ELF-1 (cell line): Measurements from ENCODE around the gene NRG3.
A peak's percentile ranks its signal among the peaks of the same experiment; 100 is the strongest.
"Not testable (repeated sequence)": the region's sequence is repeated elsewhere in the genome, so short reads cannot be mapped to it uniquely, and the experiment has no call there.

Experiments used
- DNase-seq: peaks from one replicate; pipeline ENCODE4 v3.0.0-alpha.2; 2016; ENCODE audit warnings: low read depth, low spot score

Gene NRG3

DNA sequence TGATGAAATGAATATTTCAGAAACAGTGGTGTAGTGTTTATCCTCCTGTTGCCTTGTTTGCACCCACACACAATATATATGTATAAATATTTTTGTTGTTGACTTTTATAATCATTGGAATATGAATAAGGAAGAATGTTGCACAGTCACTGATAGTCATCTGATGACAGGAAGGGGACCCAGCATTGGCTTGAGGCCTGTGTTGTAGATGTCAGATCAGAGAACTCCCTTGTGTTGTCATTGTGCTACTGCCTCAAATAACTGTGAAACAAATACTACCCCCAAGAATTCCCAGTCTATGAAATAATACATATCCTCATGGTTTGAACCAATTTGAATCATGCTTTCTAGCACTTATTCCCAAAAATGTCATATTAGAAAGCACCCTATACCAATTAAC is 84.0 kb downstream of the NRG3 start:
- no peak for DNase-seq

DNA sequence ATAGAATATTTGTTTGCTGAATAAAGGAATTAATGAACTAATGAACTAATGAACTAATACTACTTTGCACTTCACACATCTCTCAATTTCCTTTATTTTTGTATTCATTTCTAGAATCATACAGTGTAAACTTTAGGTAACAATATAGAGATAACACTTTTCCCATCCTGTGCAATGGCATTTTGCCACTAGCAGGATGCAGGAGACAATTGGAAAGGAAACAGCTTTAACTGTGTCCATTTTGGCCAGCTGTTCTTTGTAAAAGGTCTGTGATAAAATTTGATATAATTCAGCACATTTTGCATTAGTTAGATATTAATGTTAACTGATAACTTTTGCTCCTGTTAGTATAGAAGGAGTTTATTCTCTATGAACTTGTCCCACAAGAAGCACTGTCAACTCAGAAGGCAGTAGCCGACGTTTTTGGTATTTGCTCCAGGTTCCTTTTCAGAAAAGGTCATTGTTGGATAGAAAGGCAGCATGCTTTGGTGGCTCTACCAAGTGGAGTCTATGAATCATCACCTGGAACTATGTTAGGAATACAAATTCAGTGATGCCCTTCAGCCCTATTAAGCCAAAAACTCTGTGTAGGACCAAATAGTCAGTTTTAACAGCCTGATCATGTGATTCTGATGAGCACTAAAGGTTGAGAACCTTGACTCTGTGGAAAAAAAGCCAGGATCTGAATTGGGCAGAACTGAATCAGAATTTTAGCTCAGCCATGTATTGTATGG is 86.6 kb downstream of the NRG3 start:
- DNase-seq = no peak

DNA sequence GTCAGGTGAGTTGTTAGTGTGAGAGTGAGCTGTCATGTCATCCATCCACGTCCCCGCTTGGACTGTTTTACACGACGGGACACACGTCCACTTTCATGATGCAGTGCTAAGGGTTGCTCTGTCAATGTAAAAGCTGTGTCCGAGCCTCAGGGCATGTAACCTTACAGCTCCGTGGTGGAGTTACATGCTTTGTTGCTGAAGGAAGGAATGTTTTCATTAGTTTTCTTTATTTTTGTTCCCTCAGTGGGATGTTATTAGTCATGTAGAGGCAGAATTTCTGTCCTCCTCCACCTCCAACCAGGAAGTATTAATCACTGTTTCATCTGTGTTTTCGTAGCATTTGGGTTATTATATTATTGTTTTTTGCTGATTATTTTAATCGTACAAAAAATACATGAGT is 88.6 kb downstream of the NRG3 start:
- DNase-seq = no peak

DNA sequence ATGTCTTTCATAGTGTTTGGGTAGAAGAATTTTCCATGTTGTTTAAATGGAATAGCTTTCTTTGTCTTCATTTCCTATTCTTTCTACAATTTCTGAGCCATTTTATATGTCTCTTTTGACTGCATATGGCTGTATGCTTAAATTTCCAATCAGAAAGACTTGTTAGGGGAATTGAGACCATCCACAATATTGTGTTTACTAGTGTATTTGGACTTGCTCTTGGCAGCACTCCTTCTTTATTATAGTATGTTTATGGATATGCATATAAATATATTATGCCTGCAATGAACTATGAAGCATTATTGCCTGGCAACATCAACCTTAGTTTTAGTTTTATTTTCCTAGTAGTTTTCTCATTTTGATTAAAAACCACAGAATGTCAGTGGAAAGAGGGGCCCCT is 92.7 kb downstream of the NRG3 start:
- DNase-seq = no peak

DNA sequence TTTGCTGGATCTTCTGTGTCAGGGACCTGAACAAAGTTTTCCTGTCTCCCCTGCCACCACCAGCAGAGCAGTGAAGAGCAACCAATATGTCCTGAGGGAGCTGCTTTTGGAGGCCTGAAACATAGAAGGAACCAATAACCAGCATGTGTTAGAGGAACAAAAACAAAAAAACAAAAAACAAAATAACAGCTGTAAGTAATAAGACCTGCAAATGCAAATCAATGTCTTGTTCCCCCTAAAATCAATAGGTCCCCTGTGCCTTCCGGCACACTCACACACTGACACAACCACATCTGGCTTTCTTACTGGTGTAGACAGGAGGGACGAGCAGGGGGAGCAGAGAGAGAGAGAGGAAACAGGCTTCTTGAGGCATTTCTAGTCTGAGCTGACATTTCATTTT is 94.1 kb downstream of the NRG3 start:
- no peak for DNase-seq

DNA sequence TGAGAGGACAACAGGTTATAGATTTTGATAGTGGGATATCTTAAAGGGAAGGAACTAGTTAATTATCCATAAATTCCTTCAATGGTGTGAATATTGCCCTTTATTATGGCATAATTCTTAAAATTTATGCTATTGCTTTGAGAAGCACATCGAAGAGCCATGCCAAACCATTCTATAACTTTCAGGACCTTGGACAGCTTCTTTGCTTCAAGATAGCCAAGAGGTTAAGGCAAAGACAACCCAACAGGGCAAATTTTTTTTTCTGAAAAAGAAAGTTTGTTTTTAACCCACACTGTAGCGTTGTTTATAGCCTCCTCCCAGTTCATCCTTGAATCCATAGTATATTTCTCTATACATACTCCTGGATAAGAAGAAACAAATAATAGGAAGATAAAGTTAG is 103.2 kb downstream of the NRG3 start:
- DNase-seq = peak; percentile 6

DNA sequence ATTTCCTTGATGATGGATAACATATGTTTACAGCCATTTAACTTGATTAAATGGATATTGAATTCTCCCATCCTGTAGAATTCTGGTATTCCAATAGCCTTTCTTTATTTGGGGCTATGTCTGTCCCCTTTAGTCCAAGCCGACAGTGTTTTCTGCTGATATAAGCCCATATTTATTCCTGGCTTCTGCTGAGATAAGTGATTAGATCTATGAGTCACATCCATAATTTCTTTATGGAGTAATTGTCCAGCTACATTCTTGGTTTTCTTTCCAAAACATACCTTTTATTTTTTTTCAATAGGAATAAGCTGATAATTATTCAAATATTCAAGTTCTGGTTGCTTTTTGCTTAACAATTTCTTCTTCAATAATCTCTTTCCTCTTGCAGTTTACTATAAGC is 106.7 kb downstream of the NRG3 start:
- no peak for DNase-seq

DNA sequence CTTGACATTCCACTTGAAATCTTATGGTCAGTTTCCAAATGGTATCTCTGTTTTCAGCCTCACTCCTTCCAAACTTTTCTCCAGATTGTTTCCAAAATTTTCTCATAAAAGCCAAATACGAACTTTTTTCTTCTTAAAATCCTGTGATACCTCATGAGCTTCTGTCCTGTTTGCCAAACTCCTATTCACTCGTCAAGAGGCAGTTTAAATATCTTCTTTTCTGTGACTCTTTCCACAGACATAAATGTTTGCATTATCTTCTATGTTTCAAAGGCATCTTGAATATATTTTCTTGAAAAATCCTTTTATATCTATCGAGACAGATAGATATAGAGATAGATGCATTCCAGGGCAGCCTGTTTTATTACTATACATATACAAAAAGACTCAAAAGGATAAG is 109.4 kb downstream of the NRG3 start:
- no peak for DNase-seq

DNA sequence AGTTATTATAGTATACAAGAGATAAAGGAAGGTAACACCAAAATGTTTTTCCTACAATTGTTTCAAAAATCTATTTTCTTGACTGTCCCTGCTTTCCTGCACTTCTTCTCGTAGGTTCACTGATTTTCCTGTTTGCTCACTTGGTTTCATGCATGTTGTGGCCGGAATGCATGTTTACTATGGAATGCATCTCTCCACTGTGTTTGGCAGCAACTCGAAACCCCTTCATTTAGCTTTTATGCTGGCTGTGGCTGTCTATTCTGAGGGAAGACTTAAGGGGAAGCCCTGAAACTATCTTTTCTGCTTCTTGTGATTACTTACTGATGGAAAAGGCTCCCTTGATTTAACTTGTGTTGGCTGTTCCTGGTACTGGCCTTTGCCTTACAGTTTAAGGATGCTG is 120.3 kb downstream of the NRG3 start:
- DNase-seq = no peak

DNA sequence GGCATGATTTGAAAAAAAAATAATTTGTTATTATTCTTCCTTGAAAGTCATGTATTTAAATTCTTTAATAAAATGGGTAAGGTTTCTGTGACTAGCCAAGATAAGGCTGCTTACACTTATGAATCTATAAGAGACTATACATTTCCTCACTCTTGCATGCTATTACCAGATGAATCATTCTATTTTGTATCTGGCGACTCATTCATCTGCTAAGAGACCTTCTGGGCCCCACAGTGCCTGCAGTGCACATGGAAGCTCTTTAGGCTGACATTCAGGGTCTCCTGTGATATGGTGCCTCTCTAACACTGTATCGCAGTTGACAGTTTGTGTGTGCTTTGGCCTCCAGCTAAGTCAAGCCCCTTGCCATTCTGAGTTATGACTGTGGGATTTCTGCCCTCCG is 121.9 kb downstream of the NRG3 start:
- no peak for DNase-seq

DNA sequence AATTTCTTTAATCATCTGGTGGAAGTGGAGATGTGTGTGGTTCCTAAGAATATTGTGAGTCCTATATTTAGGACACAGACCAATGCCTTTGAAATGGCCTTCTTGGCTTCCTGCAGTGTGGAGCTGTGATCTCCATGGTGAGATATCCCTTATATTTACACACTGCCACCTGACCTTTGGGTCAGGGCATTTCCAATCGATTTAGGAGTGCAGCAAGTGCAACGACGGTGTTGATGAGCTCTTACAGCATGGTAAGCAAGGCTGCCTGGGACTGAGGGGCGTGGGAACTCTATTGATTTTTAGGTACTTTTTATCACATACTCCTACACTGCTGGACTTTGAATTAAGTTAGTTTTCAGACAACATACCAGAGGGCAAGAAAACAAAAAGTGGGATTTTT is 146.0 kb downstream of the NRG3 start:
- no peak for DNase-seq

DNA sequence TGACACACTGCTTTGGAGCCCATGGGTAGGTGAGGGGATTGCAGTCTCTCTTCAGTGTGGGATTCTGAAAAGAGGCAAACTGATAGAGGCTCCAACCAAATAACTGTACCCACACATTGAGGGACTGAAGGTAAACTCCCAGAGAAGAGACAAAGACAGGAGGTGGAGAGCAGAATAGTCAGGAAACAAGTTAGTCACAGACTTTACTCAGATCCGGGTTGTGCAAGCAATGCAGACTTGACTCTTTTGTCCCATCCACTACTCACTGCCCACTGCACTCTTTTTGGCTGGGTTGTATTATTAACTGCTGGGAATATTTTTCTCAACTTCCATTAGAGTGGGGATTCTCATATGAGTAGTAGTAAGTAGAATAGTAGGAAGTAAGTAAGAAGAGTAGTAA is 152.7 kb downstream of the NRG3 start:
- no peak for DNase-seq

DNA sequence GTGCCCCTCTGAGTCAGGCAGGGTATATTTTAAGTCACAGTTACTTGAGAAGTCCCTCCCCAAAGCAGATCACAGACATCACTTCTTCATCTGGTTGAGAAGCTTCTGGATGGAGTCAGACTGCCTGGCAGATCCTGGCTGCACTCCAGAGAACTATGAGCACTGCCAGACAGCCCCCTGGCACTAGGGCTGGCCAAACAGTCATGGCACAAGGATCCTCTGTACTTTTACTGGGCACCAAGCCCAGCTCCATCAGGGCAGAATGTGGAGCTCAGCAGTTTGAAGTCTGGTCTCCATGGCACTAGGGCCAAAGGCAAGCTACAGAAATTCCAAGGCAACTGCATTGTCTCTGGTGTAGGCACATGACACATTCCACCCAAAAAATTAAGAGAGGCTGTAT is 162.1 kb downstream of the NRG3 start:
- DNase-seq = no peak

DNA sequence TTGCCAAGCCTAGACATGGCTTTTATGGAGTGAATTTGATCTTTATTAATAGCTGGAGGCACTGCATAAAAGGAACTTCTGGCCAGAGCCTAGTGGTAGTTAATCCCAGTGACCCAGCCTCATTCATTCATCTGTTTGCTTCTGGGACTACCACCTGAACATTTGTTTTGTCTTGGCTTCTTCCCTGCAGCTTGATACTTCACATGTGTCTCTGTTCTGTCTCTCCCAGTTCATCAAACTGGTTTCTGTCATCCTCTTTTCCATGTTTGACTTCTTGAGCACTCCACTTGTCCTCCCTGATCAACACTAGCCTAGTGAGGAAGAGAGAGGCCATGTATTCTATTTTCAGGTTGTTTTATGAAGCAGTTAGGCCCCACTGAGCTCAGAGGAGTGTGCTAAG is 163.6 kb downstream of the NRG3 start:
- no peak for DNase-seq

DNA sequence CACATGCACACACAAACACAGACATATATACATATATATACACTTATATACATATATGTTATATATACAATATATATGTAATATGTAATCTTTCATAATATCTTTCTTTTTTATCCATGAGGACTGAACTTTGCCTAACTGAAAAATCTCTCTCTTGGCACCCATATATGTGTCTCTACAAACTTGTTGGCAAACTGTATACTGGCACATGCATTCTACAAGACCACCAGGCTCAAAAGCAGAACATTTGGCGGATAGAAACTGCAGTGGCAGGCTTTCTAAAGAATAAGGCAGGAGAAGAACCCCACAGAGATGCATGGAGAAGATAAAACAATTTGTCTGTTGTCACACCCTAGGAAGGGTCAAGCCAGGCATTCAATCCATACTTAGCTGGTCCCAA is 165.3 kb downstream of the NRG3 start:
- DNase-seq = no peak

DNA sequence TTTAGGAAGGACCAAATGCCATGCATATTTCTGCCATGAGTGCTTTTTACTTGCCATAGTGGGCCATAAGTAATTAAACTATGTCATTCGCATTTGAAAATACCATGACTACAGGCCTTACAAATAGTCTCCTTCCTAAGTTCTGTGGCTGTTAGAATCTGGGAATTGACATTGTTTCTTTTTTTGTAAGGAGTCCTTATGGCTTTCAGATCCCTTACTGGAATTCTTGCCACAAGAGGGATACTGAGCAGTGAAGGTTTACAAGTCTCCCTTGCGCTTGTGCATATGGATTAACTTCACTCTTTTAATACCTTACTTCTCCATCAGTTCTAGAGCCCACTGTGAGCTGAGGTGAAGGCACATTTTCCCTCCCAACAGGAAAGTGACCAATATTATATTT is 166.0 kb downstream of the NRG3 start:
- DNase-seq = no peak

DNA sequence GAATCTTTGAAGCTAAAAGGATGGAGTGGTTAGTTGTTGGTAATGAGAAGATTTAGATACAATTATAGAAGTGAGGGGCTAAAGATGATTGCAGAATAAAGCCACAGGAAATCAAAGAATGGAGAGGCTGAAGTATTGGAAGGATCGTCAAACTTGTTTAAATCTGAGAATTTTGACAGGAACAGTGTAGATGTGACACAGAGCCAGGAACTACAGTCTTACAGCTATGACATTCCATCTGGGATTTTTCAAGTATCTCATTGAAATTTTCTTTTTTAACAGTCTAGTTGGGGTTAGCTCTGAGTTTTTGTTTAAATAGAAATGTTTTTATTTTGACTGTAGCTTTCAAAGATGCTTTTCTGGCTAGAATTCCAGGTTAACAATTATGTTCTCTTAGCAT is 181.4 kb downstream of the NRG3 start:
- DNase-seq = no peak

DNA sequence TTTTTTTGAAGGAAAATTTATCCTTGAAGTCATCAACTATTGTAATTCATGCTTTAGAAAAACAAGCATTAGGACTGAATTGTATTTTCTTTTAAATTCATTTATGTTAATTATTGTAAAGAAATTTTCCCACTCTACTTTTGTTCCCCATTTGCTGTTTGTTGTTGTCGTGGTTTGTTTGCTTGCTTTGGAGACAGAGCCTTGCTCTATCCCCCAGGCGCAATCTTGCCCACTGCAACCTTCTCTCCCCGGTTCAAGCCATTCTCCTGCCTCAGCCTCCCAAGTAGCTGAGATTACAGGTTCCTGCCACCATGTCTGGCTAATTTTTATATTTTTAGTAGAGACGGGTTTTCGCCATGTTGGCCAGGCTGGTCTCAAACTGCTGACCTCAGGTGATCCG is 192.2 kb downstream of the NRG3 start:
- not testable (repeated sequence) for DNase-seq

DNA sequence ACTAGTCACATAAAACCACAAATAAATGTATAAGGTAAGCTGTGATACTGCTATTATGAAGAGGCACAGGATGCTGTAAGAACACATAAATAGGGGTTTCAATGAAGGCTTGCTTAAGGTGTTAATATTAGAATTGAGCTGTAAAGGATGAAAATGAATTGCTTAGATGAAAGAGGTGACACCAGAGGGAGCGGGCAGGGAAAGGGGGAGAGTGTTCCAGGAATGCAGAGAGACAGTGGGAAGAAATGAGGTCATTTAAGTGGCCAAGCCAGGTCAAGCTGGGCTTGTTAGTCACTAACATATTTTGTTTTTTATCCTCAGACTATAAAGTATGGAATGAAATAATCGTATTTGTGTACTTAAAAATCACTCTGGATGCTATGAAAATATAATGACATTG is 193.5 kb downstream of the NRG3 start:
- DNase-seq = no peak

DNA sequence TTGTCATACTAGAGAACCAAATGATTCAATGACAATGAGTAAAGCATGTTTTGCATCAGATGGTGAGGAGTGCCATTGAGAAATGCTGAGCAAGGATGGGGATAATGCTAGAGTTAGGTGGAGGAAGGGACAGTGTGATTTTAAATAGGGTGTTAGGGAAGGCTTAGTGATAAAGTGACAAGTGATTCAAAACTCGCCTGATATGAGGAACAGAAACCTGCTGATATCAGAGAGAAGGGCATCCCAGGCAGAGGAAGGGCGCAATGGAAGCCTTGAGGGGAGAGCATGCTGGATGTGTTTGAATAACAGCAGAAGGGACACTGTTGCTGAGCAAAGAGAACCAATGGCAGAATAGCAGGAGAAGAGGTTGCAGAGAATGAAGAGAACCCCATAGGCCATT is 196.2 kb downstream of the NRG3 start:
- no peak for DNase-seq

DNA sequence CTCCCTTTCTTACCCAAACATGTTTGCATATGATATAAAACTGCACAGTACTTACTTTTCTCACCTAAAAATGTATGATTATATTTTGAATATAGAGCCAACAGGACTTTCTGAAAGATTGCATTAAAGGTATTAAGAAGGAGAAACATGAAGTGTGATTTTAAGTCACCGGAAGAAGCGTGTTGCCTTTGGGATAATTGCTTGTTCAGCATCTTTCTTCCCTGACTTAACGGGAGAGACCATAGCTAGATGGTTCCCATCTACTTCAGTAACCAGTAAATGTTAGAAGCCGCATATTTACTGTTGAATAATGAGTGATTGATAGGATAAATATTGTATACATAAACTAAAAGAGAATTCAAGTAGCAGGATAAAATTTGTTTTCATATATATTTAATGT is 197.1 kb downstream of the NRG3 start:
- DNase-seq = no peak

DNA sequence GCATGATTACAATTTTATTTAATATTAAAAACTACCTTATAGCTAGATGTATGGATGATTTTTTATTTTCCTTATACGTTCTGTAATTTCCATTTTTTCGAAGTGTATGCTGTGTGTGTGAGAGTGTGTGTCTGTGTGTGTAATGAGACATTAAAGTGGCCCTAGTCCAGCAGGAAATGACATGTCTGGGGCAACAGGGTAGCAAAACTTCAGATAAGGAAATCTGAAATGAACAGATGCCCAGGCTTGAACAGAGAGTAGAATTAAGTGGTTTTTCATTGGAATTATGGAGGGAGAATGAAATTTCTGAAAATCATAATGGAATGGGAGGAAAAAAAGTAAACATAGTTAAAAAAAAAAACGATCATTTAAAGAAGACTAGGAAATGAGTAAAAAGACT is 200.6 kb downstream of the NRG3 start:
- no peak for DNase-seq

DNA sequence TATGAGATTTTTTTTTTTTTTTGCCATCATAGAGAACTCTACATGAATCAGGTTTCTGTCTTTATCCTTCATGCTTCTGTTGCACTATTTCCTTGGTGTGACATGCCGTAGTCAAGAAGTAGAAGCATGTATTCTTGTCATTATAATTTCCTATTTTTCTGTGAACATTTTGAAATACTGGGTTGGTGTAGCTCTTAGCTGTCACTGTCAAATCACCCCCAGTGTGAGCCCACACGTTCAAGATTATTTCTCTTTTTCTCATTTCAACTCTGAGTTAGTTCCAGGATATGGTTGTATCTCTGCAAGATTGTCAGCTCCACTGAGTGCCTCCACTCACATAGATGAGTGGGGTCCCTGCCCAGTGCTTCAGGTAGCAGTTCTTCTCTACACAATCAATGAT is 209.5 kb downstream of the NRG3 start:
- no peak for DNase-seq

DNA sequence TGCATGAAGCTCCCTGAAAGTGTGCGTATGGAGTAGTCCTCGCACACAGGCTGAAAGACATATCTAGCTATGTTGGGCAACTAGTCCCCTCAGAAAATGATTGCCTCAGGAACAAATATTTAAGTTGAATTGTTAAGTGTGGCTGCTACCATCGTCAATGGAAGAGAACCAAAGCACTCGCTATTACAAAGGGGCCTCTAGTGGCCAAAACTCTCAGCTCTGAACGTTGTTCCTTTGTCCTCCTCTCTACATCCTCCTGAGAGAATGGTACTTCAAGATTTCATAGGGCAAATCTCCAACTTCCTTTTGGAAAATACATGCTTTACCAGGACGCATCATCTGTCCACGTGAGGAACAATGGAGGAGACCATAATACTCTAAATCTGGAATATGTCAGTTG is 209.9 kb downstream of the NRG3 start:
- no peak for DNase-seq
